A673 (cell line): Measurements from ENCODE around the gene RFTN1. TPM values are rescaled to one million over a fixed set of nuclear protein-coding genes. Genes with fewer than 3 reads are reported as not detected.

Source experiments
- BruUV-seq: library from RNA; stranded (reverse); fragments of 400-500 nt; replicated peaks from 2 replicates; lab custom pipeline; 2021; lab: Mats Ljungman, UMichigan
- CTCF ChIA-PET: fragments of 300-600 bp; sonication (Branson Sonifier 250); formaldehyde crosslinking; loops from one replicate; lab custom pipeline; 2022; ENCODE audit warnings: antibody characterized with exemption; lab: Charles Lee
- POLR2A ChIA-PET: fragments of 300-600 bp; sonication (Branson Sonifier 250); formaldehyde crosslinking; loops from one replicate; lab custom pipeline; 2022; ENCODE audit warnings: antibody characterized with exemption; ENCODE audit not compliant: low non-redundant PET; lab: Charles Lee
- DNase-seq: peaks from one replicate; pipeline ENCODE4 v3.0.0-alpha.2; 2015; ENCODE audit warnings: low spot score
- H3K27ac ChIP-seq: fragments of 200-600 bp; sonication (generic); 2 replicates; pipeline ENCODE4 v1.5.1; 2016; ENCODE audit warnings: mixed run types, low read depth, mild to moderate bottlenecking, mixed read lengths, antibody characterized with exemption, low read length; ENCODE audit not compliant: poor library complexity, severe bottlenecking
- H3K27me3 ChIP-seq: fragments of 200-600 bp; sonication (generic); replicated peaks from 2 replicates; pipeline ENCODE4 v1.6.1; 2017; ENCODE audit warnings: mixed run types, low read depth, mild to moderate bottlenecking, mixed read lengths, antibody characterized with exemption, low read length; ENCODE audit not compliant: insufficient read depth, poor library complexity
- H3K36me3 ChIP-seq: fragments of 200-600 bp; sonication (generic); 2 replicates; pipeline ENCODE4 v1.6.1; 2016; ENCODE audit warnings: mixed run types, mild to moderate bottlenecking, mixed read lengths, antibody characterized with exemption, low read length; ENCODE audit not compliant: insufficient read depth, poor library complexity, severe bottlenecking
- H3K4me1 ChIP-seq: fragments of 200-600 bp; sonication (generic); 2 replicates; pipeline ENCODE4 v1.6.1; 2017; ENCODE audit warnings: mixed run types, mild to moderate bottlenecking, mixed read lengths, antibody characterized with exemption, low read length; ENCODE audit not compliant: insufficient read depth, poor library complexity, severe bottlenecking
- H3K4me3 ChIP-seq: fragments of 200-600 bp; sonication (generic); 2 replicates; pipeline ENCODE4 v1.5.1; 2016; ENCODE audit warnings: low read depth, mixed run types, mild to moderate bottlenecking, mixed read lengths, low read length; ENCODE audit not compliant: poor library complexity, severe bottlenecking
- H3K9me3 ChIP-seq: fragments of 200-600 bp; sonication (generic); 2 replicates; pipeline ENCODE4 v1.6.1; 2016; ENCODE audit warnings: mixed run types, low read depth, mild to moderate bottlenecking, mixed read lengths, antibody characterized with exemption, low read length; ENCODE audit not compliant: poor library complexity, severe bottlenecking
- CTCF ChIP-seq: fragments of 300-800, 200-600 bp; sonication (generic); conservative IDR thresholded peaks from 2 replicates; pipeline ENCODE4 v1.5.1; 2017; ENCODE audit warnings: low read depth, mild to moderate bottlenecking, antibody characterized with exemption, low read length, moderate library complexity, mixed read lengths
- EZH2 ChIP-seq: fragments of 200-600 bp; sonication (generic); IDR thresholded peaks from 2 replicates; pipeline ENCODE4 v1.6.1; 2017; ENCODE audit warnings: borderline replicate concordance, low read depth, mild to moderate bottlenecking, mixed read lengths, antibody characterized with exemption, low read length; ENCODE audit not compliant: poor library complexity, severe bottlenecking
- intact Hi-C: fragments of 100-400 bp; cut with micrococcal nuclease; formaldehyde crosslinking; loops from one replicate; pipeline ENCODE4 v1.10.0; 2022; ENCODE audit not compliant: unreplicated experiment
- total RNA-seq: library from RNA; stranded (reverse); gene quantifications from 2 replicates; pipeline ENCODE4 v1.2.3, GENCODE V29; 2021

Gene RFTN1
- total RNA-seq, 1 experiment from 2014 or later, result 0.60 TPM

GRCh38 chr3:16307832-16308531 is 205.5 kb downstream of the RFTN1 start:
- POLR2A ChIA-PET, result no interaction called here
- no TSS peak for BruUV-seq
- CTCF ChIA-PET, result no interaction called here

GRCh38 chr3:16305111-16305541 is 208.4 kb downstream of the RFTN1 start:
- intact Hi-C loops, result no loop called here
- TF ChIP-seq EZH2, result no peak
- TF ChIP-seq CTCF, result no peak
- H3K36me3 ChIP-seq, result no peaks in the 10 kb centered on the region
- H3K4me3 ChIP-seq, result no peak overlapping the region
- no peaks in the 10 kb centered on the region for H3K4me1 ChIP-seq
- CTCF ChIA-PET, result no interaction called here
- BruUV-seq, result no TSS peak
- no peak overlapping the region for H3K27ac ChIP-seq
- H3K9me3 ChIP-seq, result no peaks in the 10 kb centered on the region
- DNase-seq, result no peak
- POLR2A ChIA-PET, result no interaction called here
- no peaks in the 10 kb centered on the region for H3K27me3 ChIP-seq

More at GRCh38 chr3:16307832-16308531, 205.5 kb downstream of the RFTN1 start:
- Histone ChIP-seq H3K4me1 (no peaks in the 10 kb centered on the region), H3K36me3 (no peaks in the 10 kb centered on the region), H3K27me3 (no peaks in the 10 kb centered on the region), H3K27ac (no peak overlapping the region), H3K4me3 (no peak overlapping the region), H3K9me3 (no peaks in the 10 kb centered on the region)
- TF ChIP-seq CTCF (no peak), EZH2 (no peak)
- DNase-seq, result no peak
- intact Hi-C loops, result no loop called here

- no peak for DNase-seq
- H3K27ac ChIP-seq, result no peak overlapping the region
- no peak for TF ChIP-seq CTCF
- no peak for TF ChIP-seq EZH2
- no peaks in the 10 kb centered on the region for H3K9me3 ChIP-seq
- H3K27me3 ChIP-seq, result no peaks in the 10 kb centered on the region
- no peak overlapping the region for H3K4me3 ChIP-seq
- no TSS peak for BruUV-seq
- H3K36me3 ChIP-seq, result no peaks in the 10 kb centered on the region
- ChIA-PET CTCF (no interaction called here), POLR2A (no interaction called here)
- H3K4me1 ChIP-seq, result no peaks in the 10 kb centered on the region
- intact Hi-C loops, result no loop called here
Observed at GRCh38 chr3:16304061-16305010, 209.2 kb downstream of the RFTN1 start.
